ENCODE data around the gene PAX7.
"Not testable (repeated sequence)": the region's sequence is repeated elsewhere in the genome, so short reads cannot be mapped to it uniquely, and the experiment has no call there.

Gene PAX7

DNA sequence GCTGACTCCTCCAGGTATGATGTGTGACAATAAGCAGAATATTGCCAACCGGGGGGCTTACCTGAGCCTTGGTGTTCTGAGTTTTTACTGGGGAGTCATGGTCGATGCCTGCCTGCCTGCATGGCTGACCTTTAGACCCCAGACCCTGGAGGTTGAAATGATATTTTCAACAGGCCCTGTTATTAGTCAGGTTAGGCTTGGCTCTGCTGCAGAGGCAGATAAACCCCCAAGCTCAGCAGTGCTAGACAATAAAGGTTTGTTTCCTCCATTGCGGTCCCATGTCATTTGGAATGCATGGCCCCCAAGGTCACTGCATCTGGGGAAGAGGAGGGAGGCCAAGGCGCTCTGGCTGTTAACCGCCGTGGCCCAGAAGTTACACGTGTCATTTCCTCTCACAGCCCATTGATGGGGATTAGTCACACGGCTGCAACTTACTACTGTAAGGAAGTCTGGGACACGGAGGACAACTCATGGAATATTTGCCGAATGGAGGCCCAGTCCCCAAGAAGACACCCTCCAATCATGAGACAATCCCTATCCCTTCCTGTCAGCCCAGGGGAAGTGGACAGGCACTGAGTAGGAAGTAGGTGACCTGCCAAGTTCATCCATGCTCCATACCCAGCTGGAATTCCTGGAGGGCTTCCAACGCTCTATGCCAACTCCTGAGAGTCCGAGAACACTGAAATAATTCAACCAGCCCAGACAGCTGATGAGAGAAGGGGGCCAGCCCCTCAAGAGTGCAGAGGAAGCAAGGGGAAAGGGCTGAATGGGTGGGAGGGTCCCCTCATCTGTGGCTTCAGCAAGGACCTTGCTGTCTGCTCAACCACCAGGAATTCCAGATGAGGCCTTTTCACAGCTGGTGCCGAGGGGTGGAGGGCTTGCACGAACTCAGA, 131.5 kb downstream of the PAX7 start:
- Histone ChIP-seq H3K27ac (ENCODE audit: low read length) (no peak overlapping the region), H3K79me2 (ENCODE audit: low read length) (no peaks in the 10 kb centered on the region), H3K4me1 (ENCODE audit: low read length) (no peaks in the 10 kb centered on the region), H3K4me2 (ENCODE audit: low read length) (no peak overlapping the region), H3K9ac (ENCODE audit: low read length) (no peak overlapping the region), H3K36me3 (replicated peaks; ENCODE audit: low read depth, low read length) (no peaks in the 10 kb centered on the region), H4K20me1 (ENCODE audit: insufficient read depth, low read length) (no peaks in the 10 kb centered on the region), H2AFZ (ENCODE audit: low read depth, low read length) (no peak overlapping the region), H3K9me3 (ENCODE audit: insufficient read depth, low read length) (no peaks in the 10 kb centered on the region), H3K4me3 (ENCODE audit: low read length) (no peak overlapping the region), H3K27me3 (ENCODE audit: low read depth, low read length) (no peaks in the 10 kb centered on the region)
- TF ChIP-seq CTCF (IDR thresholded peaks at IDR 0.05; ENCODE audit: low read depth, low read length) (no peak), EZH2phosphoT487 (IDR thresholded peaks at IDR 0.05; ENCODE audit: low read depth) (no peak)

DNA sequence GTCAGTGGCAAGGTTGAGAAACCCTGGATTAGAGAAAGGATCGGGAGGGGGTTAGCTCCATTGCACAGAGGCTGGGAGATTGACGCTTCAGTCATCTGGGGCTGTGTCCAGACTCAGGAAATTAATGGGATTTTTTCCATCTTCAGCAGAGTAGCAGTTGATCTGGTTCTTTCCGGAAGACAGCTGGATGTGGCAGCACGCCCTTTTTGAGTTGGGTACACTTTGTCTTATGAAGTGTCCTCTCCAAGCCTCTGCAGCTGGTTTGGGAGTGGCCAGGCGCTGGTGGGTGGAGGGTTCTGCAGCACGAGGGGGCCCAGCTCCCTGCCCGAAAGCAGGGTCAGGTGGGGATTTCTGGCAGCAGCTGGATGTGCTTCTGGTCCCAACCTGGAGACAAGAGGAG, 133.7 kb downstream of the PAX7 start:
- Histone ChIP-seq H3K36me3 (replicated peaks; ENCODE audit: low read depth, low read length) (no peaks in the 10 kb centered on the region), H3K4me2 (ENCODE audit: low read length) (no peak overlapping the region), H3K4me3 (ENCODE audit: low read length) (no peak overlapping the region), H3K4me1 (ENCODE audit: low read length) (no peaks in the 10 kb centered on the region), H3K79me2 (ENCODE audit: low read length) (no peaks in the 10 kb centered on the region), H3K27ac (ENCODE audit: low read length) (no peak overlapping the region), H3K27me3 (ENCODE audit: low read depth, low read length) (no peaks in the 10 kb centered on the region), H3K9me3 (ENCODE audit: insufficient read depth, low read length) (no peaks in the 10 kb centered on the region), H2AFZ (ENCODE audit: low read depth, low read length) (no peak overlapping the region), H4K20me1 (ENCODE audit: insufficient read depth, low read length) (no peaks in the 10 kb centered on the region), H3K9ac (ENCODE audit: low read length) (no peak overlapping the region)
- TF ChIP-seq CTCF (IDR thresholded peaks at IDR 0.05; ENCODE audit: low read depth, low read length) (no peak), EZH2phosphoT487 (IDR thresholded peaks at IDR 0.05; ENCODE audit: low read depth) (no peak)

- Histone ChIP-seq H3K9me3 (ENCODE audit: insufficient read depth, low read length) (no peaks in the 10 kb centered on the region), H3K4me1 (ENCODE audit: low read length) (no peaks in the 10 kb centered on the region), H2AFZ (ENCODE audit: low read depth, low read length) (no peak overlapping the region), H4K20me1 (ENCODE audit: insufficient read depth, low read length) (no peaks in the 10 kb centered on the region), H3K9ac (ENCODE audit: low read length) (no peak overlapping the region), H3K36me3 (replicated peaks; ENCODE audit: low read depth, low read length) (no peaks in the 10 kb centered on the region), H3K27ac (ENCODE audit: low read length) (no peak overlapping the region), H3K4me3 (ENCODE audit: low read length) (no peak overlapping the region), H3K4me2 (ENCODE audit: low read length) (no peak overlapping the region), H3K27me3 (ENCODE audit: low read depth, low read length) (no peaks in the 10 kb centered on the region), H3K79me2 (ENCODE audit: low read length) (no peaks in the 10 kb centered on the region)
- TF ChIP-seq EZH2phosphoT487 (IDR thresholded peaks at IDR 0.05; ENCODE audit: low read depth) (no peak), CTCF (IDR thresholded peaks at IDR 0.05; ENCODE audit: low read depth, low read length) (no peak)
Observed at GRCh38 chr1:18765725-18766124, 135.1 kb downstream of the PAX7 start.

DNA sequence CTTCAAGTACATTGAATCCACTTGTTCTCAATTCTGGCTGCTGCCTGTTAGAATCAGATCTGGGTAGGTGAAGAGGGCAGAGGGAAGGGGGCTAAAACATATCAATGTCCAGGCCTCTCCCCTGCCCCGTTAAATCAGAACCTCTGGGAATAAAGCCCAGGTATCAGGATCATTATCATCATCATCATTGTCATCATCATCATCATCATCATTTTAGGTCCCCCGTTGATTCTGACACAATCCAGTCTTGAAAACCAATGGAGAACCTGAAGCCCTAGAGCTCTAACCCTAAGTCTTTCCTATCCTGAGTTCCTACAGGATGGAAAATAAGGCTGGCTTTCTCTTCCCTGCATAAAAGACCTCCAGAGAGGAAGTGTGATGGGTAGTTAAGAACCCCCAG, 135.7 kb downstream of the PAX7 start:
- Histone ChIP-seq H2AFZ (ENCODE audit: low read depth, low read length) (no peak overlapping the region), H3K4me1 (ENCODE audit: low read length) (no peaks in the 10 kb centered on the region), H3K4me3 (ENCODE audit: low read length) (no peak overlapping the region), H3K36me3 (replicated peaks; ENCODE audit: low read depth, low read length) (no peaks in the 10 kb centered on the region), H3K27me3 (ENCODE audit: low read depth, low read length) (no peaks in the 10 kb centered on the region), H3K9ac (ENCODE audit: low read length) (no peak overlapping the region), H3K4me2 (ENCODE audit: low read length) (no peak overlapping the region), H3K79me2 (ENCODE audit: low read length) (no peaks in the 10 kb centered on the region), H4K20me1 (ENCODE audit: insufficient read depth, low read length) (no peaks in the 10 kb centered on the region), H3K9me3 (ENCODE audit: insufficient read depth, low read length) (no peaks in the 10 kb centered on the region), H3K27ac (ENCODE audit: low read length) (no peak overlapping the region)
- TF ChIP-seq CTCF (IDR thresholded peaks at IDR 0.05; ENCODE audit: low read depth, low read length), result no peak
- TF ChIP-seq EZH2phosphoT487 (IDR thresholded peaks at IDR 0.05; ENCODE audit: low read depth), result no peak

DNA sequence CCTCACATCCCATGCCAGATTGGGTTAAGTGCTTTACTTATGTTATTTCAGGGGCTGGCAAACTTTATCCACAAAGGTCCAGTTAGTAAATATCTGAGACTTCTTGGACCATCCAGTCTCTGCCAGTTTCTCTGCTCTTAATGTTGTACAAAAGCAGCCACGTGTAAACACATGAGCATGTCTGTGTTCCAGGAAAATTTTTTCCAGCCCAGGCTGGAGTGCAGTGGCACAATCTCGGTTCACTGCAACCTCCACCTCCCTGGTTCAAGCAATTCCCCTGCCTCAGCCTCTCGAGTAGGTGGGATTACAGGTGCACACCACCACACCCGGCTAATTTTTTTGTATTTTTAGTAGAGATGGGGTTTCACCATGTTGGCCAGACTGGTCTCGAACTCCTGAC, 136.9 kb downstream of the PAX7 start:
- H3K79me2 ChIP-seq (ENCODE audit: low read length); H3K4me3 ChIP-seq (ENCODE audit: low read length); H3K4me1 ChIP-seq (ENCODE audit: low read length); H4K20me1 ChIP-seq (ENCODE audit: insufficient read depth, low read length); H3K4me2 ChIP-seq (ENCODE audit: low read length); H3K36me3 ChIP-seq (replicated peaks; ENCODE audit: low read depth, low read length); H3K27me3 ChIP-seq (ENCODE audit: low read depth, low read length); H2AFZ ChIP-seq (ENCODE audit: low read depth, low read length); H3K9me3 ChIP-seq (ENCODE audit: insufficient read depth, low read length); H3K9ac ChIP-seq (ENCODE audit: low read length); H3K27ac ChIP-seq (ENCODE audit: low read length): not testable (repeated sequence)
